Esophagus squamous epithelium (tissue), 4 donors: Measurements from ENCODE around the gene SPINDOC.

Source experiments
- POLR2A ChIP-seq, 4 donors: fragments of 450-650 bp; IDR thresholded peaks; one replicate each; pipeline ENCODE4 v1.6.1; 2017; ENCODE audit warnings: antibody characterized with exemption in 4 of 4, mild to moderate bottlenecking in 4 of 4, moderate library complexity in 3 of 4
- TF ChIP-seq, protein P1 (sequence below), 6 experiments: fragments of 450-650 bp in 4 of 6; fragments of 200-600 bp in 2 of 6; sonication (generic) in 2 of 6; IDR thresholded peaks; one replicate each; pipeline ENCODE4 v1.5.1; 2016 to 2019; ENCODE audit warnings: antibody characterized with exemption in 6 of 6, mild to moderate bottlenecking in 4 of 6, moderate library complexity in 4 of 6

DNA sequence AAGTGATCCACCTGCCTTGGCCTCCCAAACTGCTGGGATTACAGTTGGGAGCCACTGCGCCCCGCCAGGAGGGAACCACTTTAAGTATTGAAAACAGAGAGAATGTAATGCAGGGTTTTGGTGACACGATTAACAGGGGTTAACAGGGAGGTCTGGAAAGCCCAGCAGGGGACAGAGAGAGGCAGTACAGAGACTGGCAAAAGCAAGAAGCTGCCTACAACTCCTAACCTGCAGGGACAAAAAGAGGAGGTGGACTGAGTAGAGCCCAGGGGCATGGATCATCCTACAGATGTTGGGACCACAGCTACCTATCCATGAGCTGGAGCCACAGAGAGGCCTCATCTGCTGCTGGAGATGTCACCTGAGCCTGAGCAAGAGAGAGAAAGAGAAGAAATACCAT, 1.7 kb upstream of the SPINDOC start:
- TF ChIP-seq, protein P1, sequence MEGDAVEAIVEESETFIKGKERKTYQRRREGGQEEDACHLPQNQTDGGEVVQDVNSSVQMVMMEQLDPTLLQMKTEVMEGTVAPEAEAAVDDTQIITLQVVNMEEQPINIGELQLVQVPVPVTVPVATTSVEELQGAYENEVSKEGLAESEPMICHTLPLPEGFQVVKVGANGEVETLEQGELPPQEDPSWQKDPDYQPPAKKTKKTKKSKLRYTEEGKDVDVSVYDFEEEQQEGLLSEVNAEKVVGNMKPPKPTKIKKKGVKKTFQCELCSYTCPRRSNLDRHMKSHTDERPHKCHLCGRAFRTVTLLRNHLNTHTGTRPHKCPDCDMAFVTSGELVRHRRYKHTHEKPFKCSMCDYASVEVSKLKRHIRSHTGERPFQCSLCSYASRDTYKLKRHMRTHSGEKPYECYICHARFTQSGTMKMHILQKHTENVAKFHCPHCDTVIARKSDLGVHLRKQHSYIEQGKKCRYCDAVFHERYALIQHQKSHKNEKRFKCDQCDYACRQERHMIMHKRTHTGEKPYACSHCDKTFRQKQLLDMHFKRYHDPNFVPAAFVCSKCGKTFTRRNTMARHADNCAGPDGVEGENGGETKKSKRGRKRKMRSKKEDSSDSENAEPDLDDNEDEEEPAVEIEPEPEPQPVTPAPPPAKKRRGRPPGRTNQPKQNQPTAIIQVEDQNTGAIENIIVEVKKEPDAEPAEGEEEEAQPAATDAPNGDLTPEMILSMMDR (IDR thresholded peaks at IDR 0.05): no peak
- TF ChIP-seq POLR2A (IDR thresholded peaks at IDR 0.05): no peak
